Sigmoid colon (tissue), 3 donors: ENCODE data around the gene DIAPH2.

Experiments
- POLR2A ChIP-seq, 2 donors: fragments of 450-650 bp; IDR thresholded peaks; one replicate each; pipeline ENCODE4 v1.6.1; 2016; ENCODE audit warnings: antibody characterized with exemption in 2 of 2, mild to moderate bottlenecking in 2 of 2, moderate library complexity in 2 of 2
- TF ChIP-seq, protein P1 (sequence below), 4 experiments: fragments of 450-650 bp in 3 of 4; fragments of 200-600 bp in 1 of 4; IDR thresholded peaks; one replicate each; pipeline ENCODE4 v1.5.1; 2016 to 2019; ENCODE audit warnings: antibody characterized with exemption in 4 of 4, mild to moderate bottlenecking in 3 of 4, moderate library complexity in 2 of 4

DNA sequence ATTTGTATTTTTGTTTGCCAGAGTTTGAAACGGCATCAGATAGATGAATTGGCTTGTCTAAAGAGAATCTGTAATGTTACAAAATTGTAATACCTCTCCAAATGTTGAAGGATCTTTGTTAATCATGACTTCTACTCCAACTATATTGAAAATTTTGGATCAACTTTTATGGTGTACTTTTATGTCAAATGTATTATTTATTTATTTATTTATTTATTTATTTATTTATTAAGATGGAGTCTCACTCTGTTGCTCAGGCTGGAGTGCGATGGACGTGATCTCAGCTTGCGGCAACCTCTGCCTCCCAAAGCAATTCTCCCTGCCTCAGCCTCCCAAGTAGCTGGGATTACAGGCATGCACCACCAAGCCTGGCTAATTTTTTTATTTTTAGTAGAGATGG lies 235.0 kb downstream of the DIAPH2 start:
- no peak for TF ChIP-seq POLR2A (IDR thresholded peaks at IDR 0.05)
- TF ChIP-seq, protein P1, sequence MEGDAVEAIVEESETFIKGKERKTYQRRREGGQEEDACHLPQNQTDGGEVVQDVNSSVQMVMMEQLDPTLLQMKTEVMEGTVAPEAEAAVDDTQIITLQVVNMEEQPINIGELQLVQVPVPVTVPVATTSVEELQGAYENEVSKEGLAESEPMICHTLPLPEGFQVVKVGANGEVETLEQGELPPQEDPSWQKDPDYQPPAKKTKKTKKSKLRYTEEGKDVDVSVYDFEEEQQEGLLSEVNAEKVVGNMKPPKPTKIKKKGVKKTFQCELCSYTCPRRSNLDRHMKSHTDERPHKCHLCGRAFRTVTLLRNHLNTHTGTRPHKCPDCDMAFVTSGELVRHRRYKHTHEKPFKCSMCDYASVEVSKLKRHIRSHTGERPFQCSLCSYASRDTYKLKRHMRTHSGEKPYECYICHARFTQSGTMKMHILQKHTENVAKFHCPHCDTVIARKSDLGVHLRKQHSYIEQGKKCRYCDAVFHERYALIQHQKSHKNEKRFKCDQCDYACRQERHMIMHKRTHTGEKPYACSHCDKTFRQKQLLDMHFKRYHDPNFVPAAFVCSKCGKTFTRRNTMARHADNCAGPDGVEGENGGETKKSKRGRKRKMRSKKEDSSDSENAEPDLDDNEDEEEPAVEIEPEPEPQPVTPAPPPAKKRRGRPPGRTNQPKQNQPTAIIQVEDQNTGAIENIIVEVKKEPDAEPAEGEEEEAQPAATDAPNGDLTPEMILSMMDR (IDR thresholded peaks at IDR 0.05): no peak
